Activated CD4-positive, CD25-positive, alpha-beta regulatory T cell (primary cell): ENCODE results near the gene COMTD1.
A peak's percentile ranks its signal among the peaks of the same experiment; 100 is the strongest.

Experiments
- DNase-seq, 4 experiments: peaks; one replicate each; lab custom pipeline; 2025; lab: John Stamatoyannopoulos, UW

The COMTD1 gene

DNA sequence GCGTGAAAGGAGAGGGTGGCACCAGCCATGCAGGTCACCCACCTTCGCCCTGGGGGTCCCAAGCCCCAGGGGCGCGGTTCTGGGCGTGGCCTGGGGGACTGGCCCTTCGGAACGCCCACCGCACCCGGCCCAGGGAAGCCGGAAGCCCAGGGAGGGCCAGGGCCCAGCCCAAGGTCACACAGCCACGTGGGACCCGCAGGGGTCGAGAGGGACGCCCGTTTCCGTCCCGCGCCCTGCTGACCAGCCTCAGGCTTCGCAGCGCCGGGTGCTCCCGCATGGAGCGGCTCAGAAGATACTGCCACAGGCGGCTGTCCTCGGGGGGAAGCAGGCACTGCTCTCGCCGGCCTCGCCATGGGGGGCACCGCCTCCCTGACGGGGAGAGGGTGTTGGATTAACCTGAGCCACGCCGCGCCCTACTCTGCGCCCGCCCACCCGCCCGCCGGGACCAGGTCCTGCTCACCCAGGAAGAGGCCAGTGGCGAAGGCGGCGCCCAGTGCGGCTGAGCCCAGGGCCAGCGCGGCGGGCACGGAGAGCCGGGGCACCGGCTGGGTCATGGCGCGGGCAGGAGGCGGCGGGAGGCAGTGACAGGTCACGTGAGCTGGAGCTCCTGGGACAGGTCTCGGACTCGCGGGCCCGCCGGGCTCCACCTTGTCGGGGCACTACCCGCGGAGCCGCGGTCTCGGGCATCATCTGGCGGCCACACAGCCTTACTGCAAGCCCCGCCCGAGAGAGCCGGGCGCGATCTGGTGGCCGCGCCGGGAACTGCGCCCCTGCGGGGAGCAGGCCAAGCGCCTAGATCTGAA, at the start of gene COMTD1:
Gene COMTD1, minus strand, starts transcription at position 583 of the 803 bp plus-strand sequence. Its CDS starts 29 bp downstream, at position 554.
- peak; percentile 85 to 87 (median 87) for DNase-seq

DNA sequence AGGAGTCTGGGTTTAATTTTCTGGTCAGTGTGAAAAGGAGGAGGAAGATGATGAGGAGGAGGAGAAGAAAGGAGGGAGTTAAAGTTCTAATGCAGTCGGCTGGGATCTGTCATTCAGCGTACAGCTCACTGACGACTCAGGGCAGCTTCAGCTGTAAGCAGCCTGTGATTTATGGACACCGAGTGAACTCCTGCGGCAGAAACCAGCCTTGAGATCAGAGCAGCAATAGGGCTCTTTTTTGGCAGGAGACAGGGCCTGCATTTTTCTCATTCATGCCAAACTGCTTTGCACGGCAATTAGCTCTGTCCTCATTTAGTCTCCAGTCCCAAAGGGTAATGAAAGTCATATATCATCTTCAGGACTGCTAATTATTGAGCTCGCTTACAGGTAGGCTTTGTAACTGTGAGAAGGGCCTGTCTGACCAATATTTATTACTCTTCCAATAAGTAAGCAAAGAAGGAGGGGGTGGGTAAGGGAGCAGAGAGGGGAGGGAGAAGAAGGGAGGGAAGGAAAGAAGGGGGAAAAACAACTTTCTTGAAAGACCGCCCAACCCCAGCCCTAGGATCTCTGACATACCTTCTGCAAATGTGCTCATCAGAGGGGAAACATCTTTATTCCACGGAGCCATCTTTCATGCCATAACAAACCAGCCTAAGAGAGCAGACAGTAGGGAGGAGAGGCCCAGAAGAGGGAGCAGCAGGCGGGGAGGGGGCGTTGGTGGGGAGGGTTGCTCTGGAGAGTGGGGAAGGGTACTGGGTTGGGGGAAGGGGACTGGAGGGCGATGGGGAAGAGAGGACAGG, 48.1 kb upstream of the COMTD1 start:
- no peak for DNase-seq

DNA sequence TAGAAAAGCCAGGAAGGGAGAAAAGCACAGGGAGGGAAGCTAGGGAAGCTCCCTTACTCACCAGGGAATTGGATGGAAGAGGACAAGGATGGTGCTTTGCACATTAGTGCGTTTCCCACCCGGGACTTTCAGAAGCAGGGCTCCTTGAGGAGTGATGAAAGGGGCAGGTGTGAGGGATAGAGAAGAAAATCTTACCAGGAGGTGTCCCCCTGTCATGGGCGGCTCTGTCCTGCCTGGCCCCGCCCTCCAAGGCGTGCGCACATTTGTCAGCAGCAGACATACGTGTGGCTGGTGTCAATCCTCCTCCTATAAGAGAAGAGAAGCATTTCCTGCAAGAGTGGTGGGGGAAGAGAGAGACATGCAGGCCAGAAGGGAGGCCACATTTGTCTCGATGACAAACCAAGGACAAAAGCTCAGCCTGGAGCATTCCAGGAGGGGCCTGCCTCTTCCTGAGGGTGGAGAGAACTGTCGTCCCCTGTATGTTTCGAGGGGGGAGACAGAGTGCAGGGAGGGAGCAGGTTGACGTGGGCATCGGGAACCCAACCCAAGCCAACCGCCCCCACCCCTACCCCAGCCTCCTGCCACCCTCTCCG, 47.4 kb upstream of the COMTD1 start:
- DNase-seq = no peak

DNA sequence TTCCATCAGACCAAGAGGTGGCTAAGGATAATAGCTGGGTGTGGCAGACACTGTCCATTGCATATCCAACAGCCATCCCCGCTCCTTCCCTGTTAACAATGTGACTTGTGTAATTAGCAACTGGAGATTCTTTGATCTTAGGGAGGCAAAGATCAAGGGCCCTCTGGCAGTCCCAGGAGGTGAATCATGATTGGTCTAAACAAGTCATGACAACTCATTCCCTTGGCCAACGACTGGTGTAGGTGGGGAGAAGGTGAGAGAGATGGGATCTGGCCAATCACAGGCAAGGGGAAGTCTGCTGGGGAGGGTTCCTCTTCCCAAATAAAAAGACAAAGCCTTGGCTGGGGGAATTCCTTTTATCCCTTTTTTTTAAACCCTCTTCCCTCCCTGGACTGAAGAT, 46.2 kb upstream of the COMTD1 start:
- no peak for DNase-seq

DNA sequence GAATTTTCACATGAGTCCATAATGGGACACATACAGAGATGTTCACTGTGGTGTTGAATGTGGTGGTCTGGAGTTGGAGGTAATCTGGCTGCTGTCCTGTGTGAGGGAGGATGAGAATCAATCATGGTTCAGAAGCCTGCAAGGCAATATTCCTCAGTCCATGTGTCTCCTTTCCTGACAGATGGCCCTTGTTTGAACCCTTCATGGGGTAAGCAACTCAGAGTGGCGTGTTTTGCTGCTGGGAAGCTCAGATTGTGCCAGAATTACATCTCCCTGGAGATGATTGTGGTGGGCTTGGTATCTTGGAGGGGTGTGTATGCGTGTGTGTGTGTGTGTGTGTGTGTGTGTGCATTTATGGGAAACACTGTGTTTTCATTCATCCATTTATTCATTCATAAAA, 44.5 kb upstream of the COMTD1 start:
- DNase-seq = no peak

DNA sequence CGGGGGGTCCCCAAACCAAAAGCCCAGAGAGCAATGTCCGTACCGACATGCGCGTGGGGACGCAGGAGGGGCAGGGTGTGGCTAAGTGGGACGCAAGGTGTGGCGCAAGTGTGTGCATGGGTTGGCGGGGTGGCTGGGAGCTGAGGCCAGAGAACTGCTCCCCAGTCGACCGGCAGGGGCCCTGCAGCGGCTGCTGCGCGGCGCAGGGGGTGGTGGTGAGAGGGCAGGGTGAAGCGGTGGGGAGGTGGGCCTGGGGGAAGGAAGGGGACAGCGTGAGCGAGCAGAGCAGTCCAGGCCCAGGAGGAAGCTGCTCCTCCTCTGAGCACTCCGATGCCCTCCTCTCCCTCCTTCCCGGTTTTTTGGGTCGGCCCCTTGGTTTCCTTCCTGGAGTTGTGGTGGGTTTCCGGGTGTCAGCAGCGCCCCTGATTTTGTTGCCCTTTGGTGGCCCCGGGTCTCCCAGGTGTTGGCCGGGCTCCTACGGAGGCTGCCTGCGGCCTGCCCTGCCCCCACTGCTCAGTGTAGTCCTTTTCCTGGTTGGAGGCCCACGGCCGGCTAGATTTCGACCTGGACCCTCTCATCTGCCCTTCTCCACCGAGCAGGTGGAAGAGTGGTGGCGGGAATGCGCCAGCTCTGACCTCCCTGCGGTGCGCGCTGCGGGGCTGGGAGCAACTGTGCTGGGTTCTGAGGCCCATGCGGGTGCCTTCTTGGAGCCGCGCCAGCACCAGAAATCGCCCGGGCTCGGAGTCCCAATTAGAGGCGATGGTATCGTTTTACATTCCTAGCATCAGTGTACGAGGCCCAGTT, 40.5 kb upstream of the COMTD1 start:
- no peak for DNase-seq

DNA sequence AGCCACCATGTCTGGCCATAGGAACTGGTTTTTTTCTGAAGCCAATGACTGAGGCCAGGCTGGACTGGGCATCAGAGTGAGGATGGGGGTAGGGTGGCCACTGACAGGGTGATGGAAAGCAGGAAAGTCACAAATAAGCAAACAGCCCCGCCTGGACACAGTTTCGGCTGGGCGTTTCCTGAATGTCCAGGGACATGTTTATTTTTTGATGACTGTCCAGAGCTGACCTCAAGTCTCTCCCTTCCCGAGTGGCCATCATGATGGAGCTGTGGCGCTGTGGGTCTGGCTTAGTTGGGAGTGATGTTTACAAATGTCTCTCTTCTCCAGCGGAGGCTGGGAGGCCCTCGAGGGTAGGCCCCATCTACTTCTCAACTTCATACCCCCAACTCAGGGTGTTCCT, 37.1 kb upstream of the COMTD1 start:
- no peak for DNase-seq

DNA sequence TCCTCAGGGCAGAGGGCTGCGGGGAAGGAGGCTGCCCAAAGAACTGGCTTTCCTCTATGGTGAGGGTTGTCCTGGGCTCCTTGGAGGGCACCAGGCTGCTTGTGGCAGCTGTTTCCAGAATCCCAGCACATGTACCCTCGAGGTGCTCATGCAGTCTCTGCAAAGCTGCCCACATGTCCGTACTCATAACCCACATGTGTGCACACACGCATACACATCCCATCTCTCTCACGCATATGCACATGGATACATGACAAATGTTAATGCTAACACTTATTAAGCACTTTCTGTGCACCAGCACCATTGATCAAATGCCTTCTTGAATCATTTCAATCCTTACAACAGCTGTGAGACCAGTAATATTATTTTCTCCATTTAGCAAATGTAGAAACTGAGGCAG, 36.3 kb upstream of the COMTD1 start:
- no peak for DNase-seq

DNA sequence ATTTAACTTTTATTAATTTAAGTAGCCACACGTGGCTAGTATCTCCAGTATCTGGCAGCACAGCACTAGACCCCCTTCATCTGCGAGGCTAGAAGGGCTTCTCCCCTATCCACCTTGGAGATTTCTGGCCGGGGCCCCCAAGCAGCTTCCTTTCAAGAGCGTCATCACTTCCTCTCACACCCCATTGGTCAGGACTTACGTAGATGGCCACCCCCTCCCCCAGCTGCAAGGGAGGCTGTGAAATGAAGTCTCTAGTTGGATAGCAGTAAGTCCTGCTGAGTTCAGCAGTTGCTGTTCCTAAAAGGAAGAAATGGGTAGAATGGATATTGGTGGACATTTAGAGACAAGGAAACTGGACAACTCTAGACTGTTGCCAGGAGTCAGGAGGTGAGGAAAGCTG, 33.8 kb upstream of the COMTD1 start:
- DNase-seq = no peak

DNA sequence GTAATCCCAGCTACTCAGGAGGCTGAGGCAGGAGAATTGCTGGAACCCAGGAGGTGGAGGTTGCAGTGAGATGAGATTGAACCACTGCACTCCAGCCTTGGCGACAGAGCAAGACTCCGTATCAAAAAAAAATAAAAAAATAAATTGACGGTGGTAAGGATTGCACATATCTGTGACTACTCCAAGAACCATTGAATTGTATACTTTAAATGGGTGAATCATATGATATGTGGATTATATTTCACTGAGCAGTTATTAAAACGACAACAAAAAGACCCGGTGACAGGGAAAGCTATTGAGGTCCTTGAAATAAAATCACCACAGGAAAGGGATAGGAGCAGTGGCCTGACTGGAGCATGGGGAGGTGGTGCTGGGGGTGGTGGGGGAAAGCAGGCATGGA, 31.2 kb upstream of the COMTD1 start:
- DNase-seq = no peak

DNA sequence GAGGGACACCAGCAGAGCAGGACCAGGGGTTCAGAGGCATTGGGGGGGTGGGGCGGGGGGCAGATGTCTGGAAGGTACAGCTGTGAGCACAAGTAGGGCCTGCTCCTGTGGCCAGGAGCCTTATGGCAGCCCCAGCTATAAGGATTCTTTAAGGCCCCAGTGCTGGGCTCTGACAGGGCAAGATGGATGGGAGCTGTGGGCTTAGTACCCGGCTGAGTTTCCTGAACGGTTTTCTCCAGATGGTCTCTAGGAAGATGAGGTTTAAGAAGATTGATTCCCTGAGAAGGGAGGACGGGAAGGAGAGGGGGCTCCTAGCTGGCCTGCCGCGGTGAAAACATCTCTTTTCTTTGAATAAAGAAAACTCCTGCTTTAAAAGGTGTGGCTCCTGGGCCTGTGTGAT, 30.1 kb upstream of the COMTD1 start:
- no peak for DNase-seq

DNA sequence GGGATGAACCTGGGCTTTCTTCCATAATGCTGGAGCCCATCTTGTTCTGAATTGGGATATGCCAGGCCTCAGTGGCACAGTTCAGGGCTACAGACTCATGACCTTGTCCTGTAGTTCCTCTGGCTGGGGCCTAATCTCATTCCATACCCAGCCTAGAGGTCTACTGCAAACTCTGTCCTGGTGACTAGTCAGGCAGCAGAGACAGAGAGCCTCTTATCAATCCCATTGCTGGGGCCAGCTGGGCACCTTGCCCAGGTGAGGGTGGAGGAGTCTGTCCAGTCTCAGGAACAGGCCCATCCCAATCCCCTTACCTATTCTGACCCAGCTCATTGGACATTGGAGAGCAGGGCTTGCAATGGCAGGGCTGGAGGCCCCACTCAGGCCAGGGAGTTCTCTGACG, 28.0 kb upstream of the COMTD1 start:
- DNase-seq = no peak

DNA sequence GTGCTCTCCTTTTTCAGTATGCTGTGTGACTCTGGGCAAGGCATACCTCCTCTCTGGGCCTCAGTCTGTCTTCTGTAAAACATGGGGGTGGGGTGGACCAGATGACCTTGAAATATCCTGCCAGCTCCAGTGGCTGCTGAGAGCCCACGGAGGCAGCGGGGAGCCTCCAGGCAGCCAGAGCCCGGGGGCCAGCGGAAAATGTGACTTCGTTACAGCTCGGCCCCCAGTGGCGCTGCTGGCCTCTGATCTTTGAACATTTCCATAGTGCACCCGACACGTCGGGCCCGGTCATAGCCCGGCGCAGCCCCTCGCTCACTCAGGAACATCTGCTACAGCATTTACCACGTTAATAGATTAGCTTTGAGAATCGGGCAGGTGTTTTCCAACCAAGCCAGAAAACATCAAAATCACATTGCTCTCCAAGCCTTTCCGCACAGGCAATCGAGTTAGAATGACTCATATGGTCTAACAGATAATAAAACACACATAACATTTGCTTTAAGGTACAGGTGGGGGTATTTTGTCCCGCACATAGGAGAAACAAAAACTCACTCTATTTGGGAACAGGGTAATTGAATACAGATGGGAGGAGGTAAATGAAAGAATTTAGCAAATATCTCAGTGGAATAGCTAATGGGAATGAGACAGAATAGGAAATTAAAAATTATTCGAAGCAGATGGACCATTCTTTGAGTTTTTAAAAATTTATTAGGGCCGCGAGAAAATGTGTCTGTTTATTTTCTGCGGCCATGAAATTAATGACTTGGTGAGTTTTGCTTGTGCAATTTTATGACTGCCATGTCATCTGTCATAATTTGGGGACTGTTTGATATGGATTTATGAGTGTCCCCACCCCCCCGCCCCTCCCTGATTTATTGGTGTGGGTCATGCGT, 26.3 kb upstream of the COMTD1 start:
- DNase-seq = no peak

DNA sequence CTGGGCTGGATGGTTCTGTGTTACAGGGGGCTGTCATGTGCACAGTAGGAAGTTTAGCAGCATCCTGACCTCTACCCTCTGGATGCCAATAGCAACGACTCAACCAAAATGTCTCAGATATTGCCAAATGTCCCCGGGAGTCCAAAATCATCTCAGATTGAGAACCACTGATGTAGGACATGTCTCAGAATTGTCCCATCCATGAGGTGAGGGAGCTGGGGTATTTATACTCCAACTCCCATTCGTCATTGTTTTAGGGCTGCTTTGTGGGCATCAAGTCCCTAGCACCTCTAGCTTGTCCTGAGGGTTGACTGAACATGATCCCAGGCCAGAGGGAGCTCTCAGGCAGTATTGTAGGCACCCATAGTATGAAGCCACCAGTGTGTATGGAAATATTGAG, 25.2 kb upstream of the COMTD1 start:
- DNase-seq = no peak

DNA sequence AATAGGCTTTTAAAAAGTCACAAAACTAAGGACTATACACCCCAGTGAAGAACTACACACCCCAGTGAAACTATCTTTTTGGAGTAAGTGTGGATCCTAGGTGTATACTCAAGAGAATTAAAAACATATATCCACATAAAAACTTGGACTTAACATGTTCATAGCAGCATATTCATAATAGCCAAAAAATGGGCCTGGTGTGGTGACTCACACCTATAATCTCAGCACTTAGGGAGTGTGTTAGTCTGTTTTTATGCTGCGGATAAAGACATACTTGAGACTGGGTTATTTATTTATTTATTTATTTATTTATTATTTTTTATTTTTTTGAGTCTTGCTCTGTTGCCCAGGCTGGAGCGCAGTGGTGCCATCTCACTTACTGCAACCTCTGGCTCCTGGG, 19.0 kb upstream of the COMTD1 start:
- DNase-seq = no peak

DNA sequence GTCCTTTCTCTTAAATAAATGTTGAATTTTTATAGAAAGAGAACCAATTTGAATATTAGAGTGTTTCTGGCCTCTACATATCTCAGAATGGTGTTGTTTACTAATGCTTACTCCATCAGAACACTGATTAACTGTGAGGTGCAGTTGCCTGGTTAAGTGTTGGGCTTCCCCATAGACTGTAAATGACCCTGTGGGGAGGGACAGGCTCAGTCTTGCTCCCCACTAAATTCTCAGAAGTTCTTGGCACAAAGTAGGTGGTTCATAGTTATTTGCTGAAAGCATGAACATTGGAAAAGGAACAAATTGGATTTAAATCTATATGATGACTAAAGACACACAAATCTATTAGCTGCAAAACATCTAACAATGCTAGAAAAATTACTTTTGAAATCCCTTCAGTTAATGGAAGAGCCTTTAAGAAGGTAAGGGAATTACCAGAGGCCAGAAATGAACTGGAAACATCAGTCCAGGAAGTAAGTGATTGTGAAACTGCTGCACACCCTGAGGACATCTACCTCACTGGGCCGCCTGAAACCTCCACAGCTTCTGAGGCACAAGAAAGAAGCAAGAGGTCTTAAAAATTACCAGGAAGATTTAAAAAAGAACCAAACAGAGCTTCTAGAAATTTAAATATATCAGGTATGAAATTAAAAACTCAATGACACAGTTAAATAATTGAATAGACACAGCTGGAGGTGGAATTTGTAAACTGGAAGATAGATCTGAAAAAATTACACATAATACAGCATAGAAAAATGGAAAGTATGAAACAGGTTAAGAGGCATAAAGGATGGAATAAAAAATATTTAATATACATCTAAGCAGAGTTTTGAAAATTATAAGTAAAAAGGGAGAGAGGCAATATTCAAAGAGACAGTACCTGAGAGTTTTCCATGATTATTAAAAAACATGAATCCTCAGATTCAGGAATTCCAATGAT, 17.8 kb upstream of the COMTD1 start:
- DNase-seq = no peak

DNA sequence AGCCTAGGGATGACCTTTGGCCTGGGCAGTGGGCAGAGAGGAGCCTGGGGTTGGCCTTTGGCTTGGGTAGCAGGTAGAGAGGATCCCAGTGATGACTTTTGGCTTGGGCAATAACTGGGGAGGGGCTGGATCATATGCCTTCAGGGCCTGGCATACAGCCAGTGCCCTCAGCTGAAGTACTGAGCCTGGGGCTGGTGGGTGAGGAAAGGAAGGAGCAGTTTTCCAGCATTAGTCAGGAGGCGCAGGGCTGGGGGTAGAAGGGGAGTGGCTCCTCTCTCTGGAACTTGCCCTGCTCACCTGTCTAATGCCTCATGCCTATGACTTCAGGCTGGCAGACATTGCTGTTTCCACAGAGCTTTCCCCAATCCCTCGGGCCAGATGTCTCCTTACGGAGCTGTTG, 15.2 kb upstream of the COMTD1 start:
- DNase-seq = no peak

DNA sequence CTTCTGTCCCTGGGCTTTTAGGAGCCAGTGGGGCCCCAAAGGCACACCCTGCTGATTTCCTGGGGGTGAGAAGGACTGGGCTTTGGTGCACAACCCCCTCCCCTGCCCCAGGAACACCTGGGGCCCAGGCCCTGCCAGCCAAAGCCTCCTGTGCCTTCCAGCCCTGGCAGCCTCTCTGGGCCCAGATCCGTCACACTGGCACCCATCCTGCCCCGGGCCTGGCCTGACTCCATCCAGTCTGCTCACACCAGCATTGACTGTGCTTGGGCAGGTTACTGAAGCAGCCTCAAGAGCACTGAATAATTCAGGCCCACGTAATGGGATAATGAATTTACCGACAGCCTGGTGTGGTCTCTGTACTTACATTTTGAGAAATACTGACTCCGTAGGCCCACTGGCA, 12.0 kb upstream of the COMTD1 start:
- DNase-seq = no peak

DNA sequence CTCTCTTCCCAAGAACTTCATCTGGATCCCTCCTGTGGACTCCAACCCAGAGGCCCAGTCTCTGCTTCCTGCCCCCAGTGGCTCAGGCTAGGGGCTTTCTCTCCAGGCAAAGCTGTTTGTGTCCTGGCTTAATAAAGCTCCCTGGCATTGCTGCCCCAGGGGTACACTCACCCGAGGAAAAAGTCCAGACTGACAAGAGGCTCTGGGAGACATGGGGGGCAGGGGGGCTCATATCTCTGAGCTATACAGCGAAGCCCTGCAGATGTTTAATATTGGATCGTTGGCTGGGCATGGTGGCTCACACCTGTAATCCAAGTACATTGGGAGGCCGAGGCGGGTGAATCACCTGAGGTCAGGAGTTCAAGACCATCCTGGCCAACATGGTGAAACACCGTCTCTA, 10.7 kb upstream of the COMTD1 start:
- DNase-seq = no peak
